ENCODE measurements around the gene DUSP6. TPM values are rescaled to one million over a fixed set of nuclear protein-coding genes. Genes with fewer than 3 reads are reported as not detected.

Gene DUSP6
- total and polyA plus RNA-seq, 2 of the 13 experiments (the other 11 are each of a cell fraction or from before 2014, with no cell fraction given) = 40.9 to 161 TPM

GRCh38 chr12:89384807-89385206 lies 32.5 kb upstream of the DUSP6 start:
- peak overlapping the region; percentile 57; the same call in 1 of the 2 replicates for H3K9ac ChIP-seq (ENCODE audit: insufficient read depth, low read depth, low read length)

GRCh38 chr12:89384050-89384758 lies 31.9 kb upstream of the DUSP6 start:
- H4K20me1 ChIP-seq (ENCODE audit: insufficient read depth, low read length) = no peaks in the 10 kb centered on the region
- no peak overlapping the region for H2AFZ ChIP-seq (ENCODE audit: low read length)
- intact Hi-C loops (cut with micrococcal nuclease; ENCODE audit: unreplicated experiment) = no loop called here
- peak overlapping the region; percentile 0 to 51 (median 51) for H3K4me3 ChIP-seq (replicated peaks in 1 of 3; ENCODE audit: insufficient read depth in 1 of 3, low read depth in 2 of 3, low read length in 3 of 3)
- ChIA-PET CTCF (ENCODE audit: low intra/inter-chr PET ratio, low total read pairs) (no interaction called here), POLR2A (interaction anchor here (0.6 to 17.8 kb wide), 4 partner anchors 8 to 38 kb away, joined by 3 to 430 read pairs (median 6); partner anchors contain the start of gene DUSP6)
- no peaks in the 10 kb centered on the region for H3K9me3 ChIP-seq (ENCODE audit: low read length)
- in situ Hi-C loops (cut with HindIII; ENCODE audit: extremely low pct_ligation_motif_present, low pct_unique_long_range_greater_than_20kb) = no loop called here
- 2% methylated on average over 7 of the region's 8 CpGs for WGBS (ENCODE audit: low lambda C conversion rate)
- H3K9ac ChIP-seq (ENCODE audit: insufficient read depth, low read depth, low read length) = peak overlapping the region; percentile 57
- no peaks in the 10 kb centered on the region for H3K36me3 ChIP-seq (replicated peaks in 1 of 2; ENCODE audit: control insufficient read depth in 1 of 2, insufficient read depth in 2 of 2, low read length in 2 of 2)
- H3K27ac ChIP-seq (ENCODE audit: extremely low read length, insufficient read depth, low read length) = peak overlapping the region; percentile 81
- H3K79me2 ChIP-seq (ENCODE audit: insufficient read depth, low read length) = no peaks in the 10 kb centered on the region
- FAIRE-seq (peak; percentile 81), ATAC-seq (peak; percentile 57), DNase-seq (ENCODE audit: low spot score) (peak; percentile 66)
- H3K4me2 ChIP-seq (ENCODE audit: low read depth, low read length) = peak overlapping the region; percentile 89
- BruUV-seq (replicated peaks) = no TSS peak
- H3K4me1 ChIP-seq (ENCODE audit: insufficient read depth, low read length) = peaks cover 87% of the 10 kb centered on the region
- no peaks in the 10 kb centered on the region for H3K27me3 ChIP-seq (ENCODE audit: control insufficient read depth in 1 of 2, insufficient read depth in 2 of 2, low read length in 2 of 2)
- TF ChIP-seq ZNF333 (CRISPR knock-in tag; IDR thresholded peaks at IDR 0.05; ENCODE audit: borderline replicate concordance) (no peak), ZSCAN9 (CRISPR knock-in tag; IDR thresholded peaks at IDR 0.05; ENCODE audit: borderline replicate concordance) (0 out of 2 replicates have a peak, but pooled peaks have one; percentile 17), XRCC5 (optimal IDR thresholded peaks at IDR 0.05; ENCODE audit: low read length) (no peak), PCBP2 (optimal IDR thresholded peaks at IDR 0.05; ENCODE audit: low read depth, low read length, poor library complexity, severe bottlenecking) (no peak), ZFP36 (IDR thresholded peaks at IDR 0.05; ENCODE audit: borderline replicate concordance, low read depth, low read length, partially characterized antibody) (no peak), TIGD3 (CRISPR knock-in tag; IDR thresholded peaks at IDR 0.05; ENCODE audit: borderline replicate concordance) (no peak), MED13 (CRISPR knock-in tag; IDR thresholded peaks at IDR 0.05) (peak; percentile 56; the same call in 1 of the 2 replicates), HDAC2 (CRISPR knock-in tag; IDR thresholded peaks at IDR 0.05) (0 out of 2 replicates have a peak, but pooled peaks have one; percentile 35), ARNT2 (CRISPR knock-in tag; IDR thresholded peaks at IDR 0.05; ENCODE audit: low read depth) (no peak), RFX5 (IDR thresholded peaks at IDR 0.05; ENCODE audit: low read depth, low read length) (no peak), NCOA2 (CRISPR knock-in tag; IDR thresholded peaks at IDR 0.05) (peak; percentile 26; the same call in 1 of the 2 replicates), KDM1A (CRISPR knock-in tag; IDR thresholded peaks at IDR 0.05) (no peak), THAP8 (CRISPR knock-in tag; IDR thresholded peaks at IDR 0.05; ENCODE audit: borderline replicate concordance) (no peak)

More at GRCh38 chr12:89384807-89385206, 32.5 kb upstream of the DUSP6 start:
- DNase-seq (ENCODE audit: low spot score) = no peak
- peak; percentile 17; the same call in 1 of the 2 replicates for TF ChIP-seq RARA (CRISPR knock-in tag; IDR thresholded peaks at IDR 0.05)
- TF ChIP-seq MED1 (CRISPR knock-in tag; IDR thresholded peaks at IDR 0.05) = 0 out of 2 replicates have a peak, but pooled peaks have one; percentile 31
- no peak for TF ChIP-seq NR2F6 (IDR thresholded peaks at IDR 0.05)
- TF ChIP-seq NR2F6 (CRISPR knock-in tag; IDR thresholded peaks at IDR 0.05) = 0 out of 2 replicates have a peak, but pooled peaks have one; percentile 10
- no peak for TF ChIP-seq FOXA1 (IDR thresholded peaks at IDR 0.05)
- TF ChIP-seq FOXA1 (CRISPR knock-in tag; IDR thresholded peaks at IDR 0.05) = 0 out of 2 replicates have a peak, but pooled peaks have one; percentile 20
- TF ChIP-seq DPF2 (CRISPR knock-in tag; IDR thresholded peaks at IDR 0.05; ENCODE audit: borderline replicate concordance, low read depth) = no peak
- Histone ChIP-seq H4K20me1 (ENCODE audit: insufficient read depth, low read length) (no peaks in the 10 kb centered on the region), H3K4me1 (ENCODE audit: insufficient read depth, low read length) (peaks cover 87% of the 10 kb centered on the region), H2AFZ (ENCODE audit: low read length) (no peak overlapping the region), H3K4me2 (ENCODE audit: low read depth, low read length) (peak overlapping the region; percentile 89), H3K27me3 (ENCODE audit: control insufficient read depth in 1 of 2, insufficient read depth in 2 of 2, low read length in 2 of 2) (no peaks in the 10 kb centered on the region), H3K4me3 (replicated peaks in 1 of 3; ENCODE audit: insufficient read depth in 1 of 3, low read depth in 2 of 3, low read length in 3 of 3) (no peak overlapping the region; a peak in 1 of 6 replicates), H3K27ac (ENCODE audit: extremely low read length, insufficient read depth, low read length) (peak overlapping the region; percentile 81), H3K9me3 (ENCODE audit: low read length) (no peaks in the 10 kb centered on the region), H3K36me3 (replicated peaks in 1 of 2; ENCODE audit: control insufficient read depth in 1 of 2, insufficient read depth in 2 of 2, low read length in 2 of 2) (no peaks in the 10 kb centered on the region), H3K79me2 (ENCODE audit: insufficient read depth, low read length) (no peaks in the 10 kb centered on the region)
- BruUV-seq (replicated peaks) = no TSS peak
- intact Hi-C loops (cut with micrococcal nuclease; ENCODE audit: unreplicated experiment) = no loop called here
- no peak for FAIRE-seq
- 85% methylated on average over 3 of the region's 3 CpGs for WGBS (ENCODE audit: low lambda C conversion rate)
- ChIA-PET CTCF (ENCODE audit: low intra/inter-chr PET ratio, low total read pairs) (no interaction called here), POLR2A (interaction anchor here (1.0 to 17.8 kb wide), 3 partner anchors 9 to 39 kb away, joined by 4 to 430 read pairs (median 8); partner anchors contain the start of gene DUSP6)
- ATAC-seq = no peak
- in situ Hi-C loops (cut with HindIII; ENCODE audit: extremely low pct_ligation_motif_present, low pct_unique_long_range_greater_than_20kb) = no loop called here
